ENCODE data around the gene CDYL2. TPM values are rescaled to one million over a fixed set of nuclear protein-coding genes. Genes with fewer than 3 reads are reported as not detected.
"Not testable (repeated sequence)": the region's sequence is repeated elsewhere in the genome, so short reads cannot be mapped to it uniquely, and the experiment has no call there.

Gene CDYL2
- total RNA-seq, 2 experiments from 2014 or later = 7.4 to 9.7 TPM

GRCh38 chr16:80667925-80668324, 136.5 kb downstream of the CDYL2 start:
- DNase-seq = no peak
- Mint-ChIP-seq H3K36me3 (peaks cover 8% of the 10 kb centered on the region), H3K4me3 (no peak overlapping the region), H3K9me3 (peaks cover 17% of the 10 kb centered on the region), H3K4me1 (peaks cover 9% of the 10 kb centered on the region), H3K27me3 (no peaks in the 10 kb centered on the region), H3K27ac (no peak overlapping the region)

DNA sequence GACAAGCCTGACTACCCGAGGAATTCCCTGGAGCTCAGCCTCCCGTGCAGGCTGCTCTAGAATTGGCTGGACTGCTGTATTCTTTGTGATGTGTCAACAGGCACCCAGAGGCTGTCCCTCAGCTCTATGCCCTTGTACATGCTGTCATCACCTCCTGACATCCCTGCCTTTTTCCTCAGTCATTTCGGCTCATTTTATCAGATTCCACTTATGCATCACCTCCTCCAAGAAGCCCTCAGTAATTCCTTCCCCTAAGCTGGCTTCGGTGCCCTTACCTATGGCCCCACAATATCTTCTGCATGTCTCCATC, 137.2 kb downstream of the CDYL2 start:
- Mint-ChIP-seq H3K4me1 (peaks cover 9% of the 10 kb centered on the region), H3K36me3 (peaks cover 8% of the 10 kb centered on the region), H3K27ac (no peak overlapping the region), H3K9me3 (peaks cover 17% of the 10 kb centered on the region), H3K4me3 (no peak overlapping the region), H3K27me3 (no peaks in the 10 kb centered on the region)
- DNase-seq = no peak

DNA sequence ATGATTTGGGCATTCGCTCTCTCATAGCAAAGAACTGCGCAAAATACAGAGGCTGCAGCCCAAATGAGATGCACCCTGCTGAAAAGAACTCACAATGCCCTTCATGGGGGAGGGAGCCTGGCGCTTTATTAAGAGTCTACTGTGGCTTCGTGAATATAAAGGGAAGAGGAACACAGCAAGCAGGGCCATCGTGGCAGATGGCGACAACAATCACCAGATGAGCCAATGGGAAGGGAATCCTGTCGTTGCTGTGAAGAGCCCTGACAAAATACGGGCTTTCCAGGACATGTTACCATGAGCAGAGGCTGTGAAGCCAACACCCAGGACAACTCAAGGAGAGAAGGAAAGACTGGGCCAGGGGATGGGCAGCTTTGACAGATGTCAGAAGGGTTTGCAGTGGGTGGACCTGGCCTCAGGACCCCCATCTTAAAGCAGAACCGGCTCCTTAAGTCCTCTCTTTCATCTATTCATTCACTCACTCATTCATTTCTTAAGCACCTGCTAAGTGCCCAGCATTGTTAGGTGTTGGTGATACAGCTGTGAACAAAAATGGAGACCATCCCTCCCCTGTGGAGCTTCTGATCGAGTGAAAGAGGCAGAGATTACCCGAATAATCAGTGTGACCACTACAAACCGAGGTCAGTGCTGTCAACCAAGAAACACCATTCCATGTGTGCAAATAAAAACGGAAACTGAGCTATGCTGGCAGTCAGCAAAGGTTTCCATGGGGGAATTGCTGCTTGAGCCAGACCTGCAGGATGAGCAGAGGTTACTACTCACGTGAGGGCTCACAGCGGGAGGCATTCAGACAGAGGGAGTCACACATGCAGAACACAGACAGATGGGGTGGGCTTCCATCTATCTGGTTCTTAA, 137.8 kb downstream of the CDYL2 start:
- no peaks in the 10 kb centered on the region for H3K27me3 Mint-ChIP-seq
- no peak overlapping the region for H3K27ac Mint-ChIP-seq
- H3K9me3 Mint-ChIP-seq = peaks cover 17% of the 10 kb centered on the region
- H3K4me1 Mint-ChIP-seq = peaks cover 9% of the 10 kb centered on the region
- H3K4me3 Mint-ChIP-seq = no peak overlapping the region
- DNase-seq = no peak
- peaks cover 8% of the 10 kb centered on the region for H3K36me3 Mint-ChIP-seq

GRCh38 chr16:80665356-80665755, 139.0 kb downstream of the CDYL2 start:
- no peaks in the 10 kb centered on the region for H3K27me3 Mint-ChIP-seq
- peaks cover 6% of the 10 kb centered on the region for H3K4me1 Mint-ChIP-seq
- no peak overlapping the region for H3K4me3 Mint-ChIP-seq
- no peak overlapping the region for H3K27ac Mint-ChIP-seq
- H3K36me3 Mint-ChIP-seq = peaks cover 5% of the 10 kb centered on the region
- H3K9me3 Mint-ChIP-seq = peaks cover 14% of the 10 kb centered on the region
- DNase-seq = no peak

- peaks cover 14% of the 10 kb centered on the region for H3K9me3 Mint-ChIP-seq
- H3K4me3 Mint-ChIP-seq = no peak overlapping the region
- H3K36me3 Mint-ChIP-seq = peaks cover 3% of the 10 kb centered on the region
- no peak overlapping the region for H3K27ac Mint-ChIP-seq
- H3K4me1 Mint-ChIP-seq = peaks cover under 1% of the 10 kb centered on the region
- H3K27me3 Mint-ChIP-seq = no peaks in the 10 kb centered on the region
- no peak for DNase-seq
These were observed 139.6 kb downstream of the CDYL2 start for GRCh38 chr16:80664786-80665185.

DNA sequence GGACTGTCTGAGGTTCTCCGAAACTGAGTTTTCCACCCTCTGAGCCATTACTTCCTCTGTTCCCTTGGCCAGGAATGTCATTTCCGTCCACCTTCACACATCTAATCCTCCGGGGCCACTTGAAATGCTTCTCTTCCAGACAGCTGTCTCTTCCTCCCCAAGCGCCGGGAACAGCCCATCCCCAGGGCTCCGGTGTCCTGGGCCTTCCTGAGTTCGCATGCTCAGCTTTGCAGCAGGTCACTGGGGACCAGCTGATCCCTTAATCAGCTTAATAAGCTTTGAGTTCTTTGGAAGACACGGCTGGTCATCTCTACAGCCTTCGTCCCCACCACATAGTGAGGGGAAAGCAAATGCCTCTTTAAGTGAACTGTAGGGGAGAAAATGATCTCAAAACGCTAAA, 140.2 kb downstream of the CDYL2 start:
- peaks cover 3% of the 10 kb centered on the region for H3K36me3 Mint-ChIP-seq
- DNase-seq = no peak

GRCh38 chr16:80663078-80663477, 141.3 kb downstream of the CDYL2 start:
- Mint-ChIP-seq H3K9me3 (peaks cover 15% of the 10 kb centered on the region), H3K4me1 (no peaks in the 10 kb centered on the region), H3K36me3 (peaks cover 4% of the 10 kb centered on the region), H3K27ac (no peak overlapping the region), H3K27me3 (no peaks in the 10 kb centered on the region), H3K4me3 (no peak overlapping the region)
- DNase-seq = no peak

More for the DNA sequence above, 140.2 kb downstream of the CDYL2 start:
- H3K4me3 Mint-ChIP-seq = no peak overlapping the region
- H3K27me3 Mint-ChIP-seq = no peaks in the 10 kb centered on the region
- H3K27ac Mint-ChIP-seq = no peak overlapping the region
- H3K4me1 Mint-ChIP-seq = no peaks in the 10 kb centered on the region
- H3K9me3 Mint-ChIP-seq = peaks cover 13% of the 10 kb centered on the region

- Mint-ChIP-seq H3K9me3 (peaks cover 17% of the 10 kb centered on the region), H3K27ac (no peak overlapping the region), H3K36me3 (peaks cover 4% of the 10 kb centered on the region), H3K27me3 (no peaks in the 10 kb centered on the region), H3K4me1 (peaks cover 8% of the 10 kb centered on the region), H3K4me3 (no peak overlapping the region)
- no peak for DNase-seq
These were observed 144.5 kb downstream of the CDYL2 start for GRCh38 chr16:80659865-80660264.

DNA sequence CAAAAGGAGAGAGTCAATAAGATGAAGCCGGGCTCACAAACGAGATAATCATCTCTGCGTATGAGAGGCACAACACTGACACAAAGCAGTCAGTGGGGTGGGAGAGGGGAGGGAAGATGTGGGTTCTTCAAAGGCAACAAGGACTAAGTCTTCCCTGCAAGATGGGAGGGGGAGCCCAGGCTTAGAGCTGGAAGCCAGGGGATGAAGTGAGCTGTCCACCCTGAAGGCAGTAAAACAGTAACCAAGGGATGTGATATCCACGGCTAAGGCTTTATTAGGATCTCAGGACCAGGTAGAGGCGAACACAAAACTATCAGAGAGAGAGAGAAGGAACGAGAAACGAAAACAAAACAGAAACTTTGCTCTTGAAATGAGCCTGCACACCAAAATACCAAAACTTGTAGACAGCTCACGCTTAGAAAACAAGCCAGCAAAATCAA, 147.7 kb downstream of the CDYL2 start:
- H3K27ac Mint-ChIP-seq = peak overlapping the region; percentile 65
- no peak for DNase-seq
- H3K9me3 Mint-ChIP-seq = peaks cover 17% of the 10 kb centered on the region
- H3K4me3 Mint-ChIP-seq = peak overlapping the region; percentile 67
- peaks cover 8% of the 10 kb centered on the region for H3K4me1 Mint-ChIP-seq
- H3K27me3 Mint-ChIP-seq = no peaks in the 10 kb centered on the region
- H3K36me3 Mint-ChIP-seq = peaks cover 4% of the 10 kb centered on the region

GRCh38 chr16:80656161-80656560, 148.2 kb downstream of the CDYL2 start:
- peaks cover 8% of the 10 kb centered on the region for H3K4me1 Mint-ChIP-seq
- no peak for DNase-seq
- H3K27me3 Mint-ChIP-seq = no peaks in the 10 kb centered on the region
- H3K9me3 Mint-ChIP-seq = peaks cover 17% of the 10 kb centered on the region
- peaks cover 4% of the 10 kb centered on the region for H3K36me3 Mint-ChIP-seq
- H3K4me3 Mint-ChIP-seq = no peak overlapping the region
- H3K27ac Mint-ChIP-seq = peak overlapping the region; percentile 65

DNA sequence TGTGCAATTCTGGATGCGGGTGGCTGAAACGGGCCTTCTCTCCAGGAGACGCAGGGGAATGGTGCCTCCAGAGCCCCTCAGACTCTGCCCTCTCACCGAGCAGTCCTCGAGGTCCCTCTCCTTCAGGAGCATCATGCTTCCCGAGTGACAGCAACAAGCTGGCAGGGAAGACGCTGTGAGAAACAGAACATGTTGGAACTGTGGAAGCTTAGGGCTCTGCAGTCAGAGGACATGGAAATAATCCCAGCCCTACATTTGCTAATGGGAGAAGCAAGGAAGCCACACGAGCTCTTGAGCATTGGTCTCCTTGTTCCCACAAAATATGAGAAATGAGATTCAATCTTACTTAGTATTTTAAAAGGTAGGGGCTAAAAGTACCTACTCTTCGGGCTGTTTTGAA, 148.6 kb downstream of the CDYL2 start:
- DNase-seq = no peak
- H3K4me1 Mint-ChIP-seq = peaks cover 8% of the 10 kb centered on the region
- H3K27me3 Mint-ChIP-seq = no peaks in the 10 kb centered on the region
- H3K9me3 Mint-ChIP-seq = peaks cover 17% of the 10 kb centered on the region
- H3K36me3 Mint-ChIP-seq = peaks cover 4% of the 10 kb centered on the region
- H3K4me3 Mint-ChIP-seq = no peak overlapping the region
- H3K27ac Mint-ChIP-seq = no peak overlapping the region

GRCh38 chr16:80654094-80654862, 150.1 kb downstream of the CDYL2 start:
- Mint-ChIP-seq H3K27me3 (no peaks in the 10 kb centered on the region), H3K4me1 (peaks cover 8% of the 10 kb centered on the region), H3K4me3 (no peak overlapping the region)

DNA sequence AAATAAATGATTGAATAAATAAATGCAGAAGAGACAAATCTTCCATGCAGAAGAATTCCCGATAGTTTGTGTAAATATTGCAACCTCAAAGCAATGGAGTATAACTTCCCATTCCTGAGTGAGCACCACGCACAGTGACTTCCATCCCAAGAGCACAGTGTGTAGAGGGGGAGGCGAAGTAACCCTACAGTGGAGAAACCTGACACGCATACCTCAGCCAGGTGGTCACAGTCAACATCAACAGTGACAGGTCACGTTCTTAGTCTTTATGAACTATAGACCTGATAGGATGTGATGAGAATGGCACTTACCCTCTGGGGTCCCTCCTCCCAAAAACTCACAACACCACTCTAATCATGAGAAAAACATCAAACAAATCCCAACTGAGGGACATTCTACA, 152.0 kb downstream of the CDYL2 start:
- Mint-ChIP-seq H3K9me3 (peaks cover 2% of the 10 kb centered on the region), H3K27ac (no peak overlapping the region), H3K4me1 (peaks cover 8% of the 10 kb centered on the region), H3K27me3 (no peaks in the 10 kb centered on the region), H3K4me3 (no peak overlapping the region), H3K36me3 (no peaks in the 10 kb centered on the region)
- DNase-seq = no peak

More at GRCh38 chr16:80654094-80654862, 150.1 kb downstream of the CDYL2 start:
- Mint-ChIP-seq H3K9me3 (peaks cover 9% of the 10 kb centered on the region), H3K27ac (no peak overlapping the region), H3K36me3 (peaks cover 1% of the 10 kb centered on the region)
- DNase-seq = no peak

DNA sequence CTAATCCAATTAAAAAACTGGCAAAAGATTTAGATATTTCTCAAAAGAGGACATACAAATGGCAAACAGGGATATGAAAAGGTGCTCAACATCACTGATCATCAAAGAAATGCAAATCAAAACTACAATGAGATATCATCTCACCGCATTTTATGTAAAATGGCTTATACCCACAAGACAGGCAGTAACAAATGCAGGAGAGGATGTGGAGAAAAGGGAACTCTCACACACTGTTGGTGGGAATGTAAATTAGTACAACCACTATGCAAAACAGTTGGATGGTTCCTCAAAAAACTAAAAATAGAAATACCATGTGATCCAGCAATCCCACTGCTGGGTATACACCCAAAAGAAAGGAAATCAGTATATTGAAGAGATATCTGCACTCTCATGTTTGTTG, 154.1 kb downstream of the CDYL2 start:
- H3K9me3 Mint-ChIP-seq = peaks cover 11% of the 10 kb centered on the region
- H3K36me3 Mint-ChIP-seq, H3K27me3 Mint-ChIP-seq, H3K27ac Mint-ChIP-seq, DNase-seq, H3K4me3 Mint-ChIP-seq, H3K4me1 Mint-ChIP-seq: not testable (repeated sequence)

- peaks cover 9% of the 10 kb centered on the region for H3K36me3 Mint-ChIP-seq
- no peaks in the 10 kb centered on the region for H3K27me3 Mint-ChIP-seq
- DNase-seq = no peak
- H3K9me3 Mint-ChIP-seq = peaks cover 8% of the 10 kb centered on the region
- no peak overlapping the region for H3K4me3 Mint-ChIP-seq
- H3K27ac Mint-ChIP-seq = no peak overlapping the region
- H3K4me1 Mint-ChIP-seq = no peaks in the 10 kb centered on the region
These were observed 164.1 kb downstream of the CDYL2 start for GRCh38 chr16:80640316-80640715.

Measured in activated naive CD8-positive, alpha-beta T cell treated with anti-CD3 and anti-CD28 coated beads for 36 hours (primary cell).